ENCODE results near the gene PLD5. TPM values are rescaled to one million over a fixed set of nuclear protein-coding genes. Genes with fewer than 3 reads are reported as not detected.

Gene PLD5
- total and polyA plus RNA-seq, 2 donors (not counting 3 experiments of a cell fraction or from before 2014, with no cell fraction given), result not detected

GRCh38 chr1:242522996-242523718 is 1.3 kb downstream of the PLD5 start:
- DNase-seq (ENCODE audit: low read depth, low spot score) (no peak), FAIRE-seq (no peak)
- H2AFZ ChIP-seq (ENCODE audit: low read depth, low read length), result no peak overlapping the region
- intact Hi-C loops (cut with micrococcal nuclease) (no loop called here), dilution Hi-C loops (cut with MboI; ENCODE audit: extremely low pct_ligation_motif_present, low sequenced_read_pairs) (no loop called here)
- H3K79me2 ChIP-seq (ENCODE audit: control insufficient read depth, insufficient read depth, low read length), result no peaks in the 10 kb centered on the region
- no peak overlapping the region for H3K9ac ChIP-seq (replicated peaks; ENCODE audit: extremely low read depth, insufficient read depth, low read length)
- no peaks in the 10 kb centered on the region for H3K4me1 ChIP-seq (ENCODE audit: control insufficient read depth, extremely low read depth, insufficient read depth, low read length)
- CTCF ChIA-PET, result no interaction called here
- POLR2A ChIA-PET, result interaction anchor here (0.7 kb wide), 1 partner anchor 335 kb away, joined by 3 read pairs; no protein-coding TSS in a partner anchor
- BruUV-seq (replicated peaks), result no TSS peak
- H4K20me1 ChIP-seq (replicated peaks; ENCODE audit: control insufficient read depth, extremely low read depth, insufficient read depth, low read length), result no peaks in the 10 kb centered on the region
- no peak overlapping the region for H3K4me3 ChIP-seq (replicated peaks in 1 of 3; ENCODE audit: insufficient read depth in 1 of 3, low read depth in 1 of 3, low read length in 3 of 3)
- H3K9me1 ChIP-seq (replicated peaks; ENCODE audit: control insufficient read depth, extremely low read depth, insufficient read depth, low read length), result no peaks in the 10 kb centered on the region
- no peak overlapping the region for H3K4me2 ChIP-seq (ENCODE audit: insufficient read depth, low read length)
- H3K36me3 ChIP-seq (ENCODE audit: control insufficient read depth in 2 of 2, extremely low read depth in 1 of 2, insufficient read depth in 2 of 2, low read length in 2 of 2), result no peaks in the 10 kb centered on the region
- H3K27ac ChIP-seq (ENCODE audit: insufficient read depth, low read depth, low read length), result no peak overlapping the region
- TF ChIP-seq GATA2 (IDR thresholded peaks at IDR 0.05; ENCODE audit: insufficient read depth, insufficient read length, low read depth, low read length) (no peak), JUN (IDR thresholded peaks at IDR 0.05; ENCODE audit: borderline replicate concordance, insufficient read depth, insufficient read length, low read depth) (no peak), MAX (IDR thresholded peaks at IDR 0.05; ENCODE audit: insufficient read depth, insufficient read length) (no peak), POLR2AphosphoS5 (IDR thresholded peaks at IDR 0.05; ENCODE audit: insufficient read depth, low read depth, low read length) (no peak), FOS (IDR thresholded peaks at IDR 0.05; ENCODE audit: borderline replicate concordance, insufficient read depth, low read length) (no peak), MYC (IDR thresholded peaks at IDR 0.05; ENCODE audit: low read depth, low read length) (no peak), EZH2 (IDR thresholded peaks at IDR 0.05; ENCODE audit: borderline replicate concordance, low read depth, low read length, severe bottlenecking) (no peak), CTCF (IDR thresholded peaks at IDR 0.05; ENCODE audit: extremely low read depth in 1 of 2, insufficient read depth in 1 of 2, low read depth in 1 of 2, low read length in 2 of 2) (no peak), POLR2A (IDR thresholded peaks at IDR 0.05; ENCODE audit: low read depth, low read length) (no peak)
- H3K9me3 ChIP-seq (replicated peaks; ENCODE audit: control insufficient read depth, insufficient read depth, low read length), result no peaks in the 10 kb centered on the region
- peaks cover 27 to 29% of the 10 kb centered on the region in 2 experiments for H3K27me3 ChIP-seq (ENCODE audit: control insufficient read depth in 2 of 2, insufficient read depth in 2 of 2, low read length in 2 of 2)

All from endothelial cell of umbilical vein (primary cell).